Measurements from ENCODE around the gene OR51F2. TPM values are rescaled to one million over a fixed set of nuclear protein-coding genes. Genes with fewer than 3 reads are reported as not detected.
A peak's percentile ranks its signal among the peaks of the same experiment; 100 is the strongest.

Gene OR51F2
- total RNA-seq, 1 experiment from 2014 or later = not detected

GRCh38 chr11:4826425-4826824 is 5.3 kb downstream of the OR51F2 start:
- no peak overlapping the region for H4K91ac ChIP-seq (ENCODE audit: insufficient read length, low read depth, low read length)
- H3T11ph ChIP-seq (ENCODE audit: low read length) = no peak overlapping the region
- DNase-seq = no peak
- H3K4me2 ChIP-seq (ENCODE audit: insufficient read depth, insufficient read length, low read length) = no peak overlapping the region
- H3K79me1 ChIP-seq (ENCODE audit: insufficient read depth, low read depth, low read length, poor library complexity, severe bottlenecking) = no peaks in the 10 kb centered on the region
- H3K79me2 ChIP-seq (ENCODE audit: insufficient read depth, low read length) = no peaks in the 10 kb centered on the region
- H4K8ac ChIP-seq (replicated peaks; ENCODE audit: insufficient read length, low read depth, low read length) = no peak overlapping the region
- no peak overlapping the region for H3K56ac ChIP-seq (ENCODE audit: insufficient read length, low read depth, low read length)
- H3K27me3 Mint-ChIP-seq (ENCODE audit: low read depth) = no peaks in the 10 kb centered on the region; the same call in 1 of the 2 replicates
- H2BK20ac ChIP-seq (ENCODE audit: low read depth, low read length, poor library complexity, severe bottlenecking) = no peak overlapping the region
- H3K23ac ChIP-seq (ENCODE audit: insufficient read length, low read depth, low read length) = no peak overlapping the region
- H2BK15ac ChIP-seq (ENCODE audit: low read depth, low read length) = no peak overlapping the region
- H2BK5ac ChIP-seq (ENCODE audit: insufficient read length, low read length) = no peak overlapping the region
- no peak overlapping the region for H3K4ac ChIP-seq (ENCODE audit: low read depth, low read length)
- no peak overlapping the region for H2AFZ ChIP-seq (ENCODE audit: low read length)
- no peak overlapping the region for H3K9ac ChIP-seq (ENCODE audit: extremely low read depth, insufficient read length, low read length)
- no peak overlapping the region for H3K18ac ChIP-seq (ENCODE audit: insufficient read length, low read depth, low read length)
- H3K9me3 Mint-ChIP-seq = no peaks in the 10 kb centered on the region
- no peak overlapping the region for H2AK5ac ChIP-seq (ENCODE audit: insufficient read length, low read length)
- no peak overlapping the region for H4K5ac ChIP-seq (ENCODE audit: insufficient read length, low read depth, low read length)
- no peaks in the 10 kb centered on the region for H3K36me3 Mint-ChIP-seq (ENCODE audit: insufficient read depth in 1 of 3, low read depth in 3 of 3)
- H3K14ac ChIP-seq (ENCODE audit: insufficient read depth, low read length) = no peak overlapping the region
- no peak overlapping the region for H2BK120ac ChIP-seq (ENCODE audit: low read depth, low read length, poor library complexity, severe bottlenecking)
- no peaks in the 10 kb centered on the region for H3K4me1 Mint-ChIP-seq
- no peak overlapping the region for H2BK12ac ChIP-seq (ENCODE audit: insufficient read length, low read depth, low read length)
- H3K23me2 ChIP-seq (ENCODE audit: insufficient read length, low read depth, low read length, poor library complexity, severe bottlenecking) = no peaks in the 10 kb centered on the region
- H3K27ac Mint-ChIP-seq = no peak overlapping the region
- H3K27me3 ChIP-seq (ENCODE audit: insufficient read depth, low read length) = no peaks in the 10 kb centered on the region
- H3K9me3 ChIP-seq (ENCODE audit: control insufficient read depth, low read depth, low read length) = no peaks in the 10 kb centered on the region
- no peaks in the 10 kb centered on the region for H3K4me1 ChIP-seq (ENCODE audit: insufficient read depth, low read length)
- H4K20me1 ChIP-seq (ENCODE audit: control insufficient read depth, insufficient read depth, insufficient read length) = no peaks in the 10 kb centered on the region
- no peak overlapping the region for H3K27ac ChIP-seq (ENCODE audit: insufficient read length, low read depth, low read length)
- peak; percentile 64 for TF ChIP-seq CTCF (conservative IDR thresholded peaks at IDR 0.05)
- no peak overlapping the region for H3K4me3 Mint-ChIP-seq

Data from H9 (cell line).